ENCODE results near the gene CCNT2.

The CCNT2 gene

GRCh38 chr2:134932864-134933526, 14.4 kb downstream of the CCNT2 start:
- Histone ChIP-seq H3K79me2 (ENCODE audit: insufficient read depth, low read length) (peaks cover 98% of the 10 kb centered on the region), H3F3A (ENCODE audit: low read depth) (peaks cover 1% of the 10 kb centered on the region; the same call in 1 of the 2 replicates), H3K27me3 (ENCODE audit: insufficient read depth, low read length, poor library complexity, severe bottlenecking) (no peaks in the 10 kb centered on the region), H3K9me3 (ENCODE audit: insufficient read depth, low read depth, low read length) (no peaks in the 10 kb centered on the region), H3K4me1 (ENCODE audit: insufficient read depth, low read length, poor library complexity, severe bottlenecking) (peaks cover 20% of the 10 kb centered on the region), H3K9ac (ENCODE audit: low read depth, low read length, poor library complexity, severe bottlenecking) (no peak overlapping the region), H3K4me2 (ENCODE audit: low read depth, low read length, poor library complexity, severe bottlenecking) (peak overlapping the region; percentile 15), H3K4me3 (ENCODE audit: low read length, poor library complexity, severe bottlenecking) (no peak overlapping the region), H3K9me2 (replicated peaks; ENCODE audit: low read depth, low read length) (no peaks in the 10 kb centered on the region), H4K20me1 (ENCODE audit: insufficient read depth, low read length, poor library complexity, severe bottlenecking) (peaks cover 86% of the 10 kb centered on the region), H2AFZ (ENCODE audit: low read length) (no peak overlapping the region), H3K36me3 (ENCODE audit: insufficient read depth, low read length) (peaks cover 46% of the 10 kb centered on the region; the same call in 1 of the 2 replicates)
- TF ChIP-seq CTCF (conservative IDR thresholded peaks at IDR 0.05; ENCODE audit: low read length) (no peak), EZH2phosphoT487 (IDR thresholded peaks at IDR 0.05; ENCODE audit: borderline replicate concordance) (no peak)

- peaks cover 21% of the 10 kb centered on the region for H3K4me1 ChIP-seq (ENCODE audit: insufficient read depth, low read length, poor library complexity, severe bottlenecking)
- H3K9me3 ChIP-seq (ENCODE audit: insufficient read depth, low read depth, low read length): no peaks in the 10 kb centered on the region
- peak overlapping the region; percentile 7 for H3K4me2 ChIP-seq (ENCODE audit: low read depth, low read length, poor library complexity, severe bottlenecking)
- peaks cover 53% of the 10 kb centered on the region for H3K36me3 ChIP-seq (ENCODE audit: insufficient read depth, low read length)
- H2AFZ ChIP-seq (ENCODE audit: low read length): no peak overlapping the region
- no peaks in the 10 kb centered on the region for H3K27me3 ChIP-seq (ENCODE audit: insufficient read depth, low read length, poor library complexity, severe bottlenecking)
- peaks cover 86% of the 10 kb centered on the region for H4K20me1 ChIP-seq (ENCODE audit: insufficient read depth, low read length, poor library complexity, severe bottlenecking)
- H3K9me2 ChIP-seq (replicated peaks; ENCODE audit: low read depth, low read length): no peaks in the 10 kb centered on the region
- H3K4me3 ChIP-seq (ENCODE audit: low read length, poor library complexity, severe bottlenecking): no peak overlapping the region
- H3K79me2 ChIP-seq (ENCODE audit: insufficient read depth, low read length): peaks cover 94% of the 10 kb centered on the region
- peaks cover 5% of the 10 kb centered on the region; the same call in 1 of the 2 replicates for H3F3A ChIP-seq (ENCODE audit: low read depth)
- H3K9ac ChIP-seq (ENCODE audit: low read depth, low read length, poor library complexity, severe bottlenecking): no peak overlapping the region
- TF ChIP-seq EZH2phosphoT487 (IDR thresholded peaks at IDR 0.05; ENCODE audit: borderline replicate concordance) (no peak), CTCF (conservative IDR thresholded peaks at IDR 0.05; ENCODE audit: low read length) (no peak)
These were observed 15.1 kb downstream of the CCNT2 start for GRCh38 chr2:134933732-134934131.

GRCh38 chr2:134934150-134934549, 15.5 kb downstream of the CCNT2 start:
- peaks cover 21% of the 10 kb centered on the region for H3K4me1 ChIP-seq (ENCODE audit: insufficient read depth, low read length, poor library complexity, severe bottlenecking)
- no peaks in the 10 kb centered on the region for H3K9me2 ChIP-seq (replicated peaks; ENCODE audit: low read depth, low read length)
- peaks cover 92% of the 10 kb centered on the region for H3K79me2 ChIP-seq (ENCODE audit: insufficient read depth, low read length)
- no peak overlapping the region for H2AFZ ChIP-seq (ENCODE audit: low read length)
- H3K27me3 ChIP-seq (ENCODE audit: insufficient read depth, low read length, poor library complexity, severe bottlenecking): no peaks in the 10 kb centered on the region
- H3K9ac ChIP-seq (ENCODE audit: low read depth, low read length, poor library complexity, severe bottlenecking): no peak overlapping the region
- no peak overlapping the region for H3K4me3 ChIP-seq (ENCODE audit: low read length, poor library complexity, severe bottlenecking)
- H3K36me3 ChIP-seq (ENCODE audit: insufficient read depth, low read length): peaks cover 58% of the 10 kb centered on the region
- H4K20me1 ChIP-seq (ENCODE audit: insufficient read depth, low read length, poor library complexity, severe bottlenecking): peaks cover 83% of the 10 kb centered on the region
- H3F3A ChIP-seq (ENCODE audit: low read depth): peaks cover 5% of the 10 kb centered on the region; the same call in 1 of the 2 replicates
- H3K4me2 ChIP-seq (ENCODE audit: low read depth, low read length, poor library complexity, severe bottlenecking): peak overlapping the region; percentile 7
- TF ChIP-seq EZH2phosphoT487 (IDR thresholded peaks at IDR 0.05; ENCODE audit: borderline replicate concordance): no peak
- no peak for TF ChIP-seq CTCF (conservative IDR thresholded peaks at IDR 0.05; ENCODE audit: low read length)
- no peaks in the 10 kb centered on the region for H3K9me3 ChIP-seq (ENCODE audit: insufficient read depth, low read depth, low read length)
